Heart left ventricle (tissue), 13 donors: ENCODE data around the gene PIK3CA.

Experiments
- POLR2A ChIP-seq, 2 donors: fragments of 450-650 bp; IDR thresholded peaks; one replicate each; pipeline ENCODE4 v1.6.1; 2017; ENCODE audit warnings: antibody characterized with exemption in 2 of 2, mild to moderate bottlenecking in 2 of 2, moderate library complexity in 2 of 2
- TF ChIP-seq, protein P1 (sequence below), 12 donors: fragments of 200-600 bp; sonication (generic) in 4 of 12; IDR thresholded peaks; one replicate each; pipeline versions ENCODE4 v1.5.0 to v1.8.0; 2018 to 2022; ENCODE audit warnings: antibody characterized with exemption in 12 of 12, mild to moderate bottlenecking in 5 of 12
- donor health status: ischemic (EF 13 %, LVEDD 7.1; RV severe dilation, severe dysfunction).
- donor health status: DM: no; HTN: yes; CAD: no.
- donor health status: DM: no; HTN: no; CAD: no.
- donor health status: ischemic (EF 25% LVEDD 6.9; RV normal size, moderate dysfunction).
- donor health status: ischemic (EF 25% LVEDD 5.7; RV mildly dilated, moderate dysfunction).
- donor health status: ischemic (EF 35%, LVEDD 5.7; RV mildly dilated, moderate dysfunction).
- donor health status: nonischemic (EF 11% LVEDD 7.7; RV severe dilation, severe dysfunction).
- donor health status: DM: yes; HTN: yes; CAD: no.
- donor health status: PGD.
- donor health status: ischemic (EF 29% LVEDD 5.4; RV normal size, mild dysfunction).
- donor health status: nonischemic (EF 23%, LVEDD 6.1; RV moderate dilation, normal function).

DNA sequence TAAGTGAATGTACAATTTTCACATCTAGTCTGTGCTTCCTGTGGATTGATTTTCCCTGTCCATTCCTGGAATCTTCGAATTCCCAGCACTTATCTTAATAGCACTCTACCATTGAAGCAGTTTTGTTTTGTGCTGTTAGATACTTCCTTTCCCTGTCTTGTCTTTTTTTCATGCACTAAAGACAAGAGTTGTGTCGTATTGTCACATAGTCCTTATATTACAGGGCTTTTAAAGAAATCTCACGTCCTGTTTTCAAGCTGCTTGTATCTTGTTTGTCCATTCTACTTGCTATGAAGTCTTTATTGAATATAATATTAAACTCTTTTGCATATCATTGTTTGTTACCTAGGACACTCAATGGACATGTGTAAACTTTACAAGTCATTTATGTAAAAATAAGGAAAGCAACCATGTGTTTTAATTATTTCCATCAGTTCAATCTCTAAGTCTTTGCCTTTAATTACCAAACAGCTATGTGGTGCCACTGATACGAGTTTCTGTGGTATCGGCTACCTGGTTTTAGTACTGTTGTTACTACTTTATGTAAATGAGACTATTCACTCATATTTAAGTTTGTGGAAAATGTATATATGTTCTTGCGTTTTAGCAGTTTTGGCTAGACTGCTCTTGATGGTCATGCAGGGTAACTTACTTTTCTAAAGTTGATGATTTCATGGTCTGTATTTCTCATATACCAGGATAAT is 10.3 kb downstream of the PIK3CA start:
- TF ChIP-seq POLR2A (IDR thresholded peaks at IDR 0.05) = no peak
- TF ChIP-seq, protein P1, sequence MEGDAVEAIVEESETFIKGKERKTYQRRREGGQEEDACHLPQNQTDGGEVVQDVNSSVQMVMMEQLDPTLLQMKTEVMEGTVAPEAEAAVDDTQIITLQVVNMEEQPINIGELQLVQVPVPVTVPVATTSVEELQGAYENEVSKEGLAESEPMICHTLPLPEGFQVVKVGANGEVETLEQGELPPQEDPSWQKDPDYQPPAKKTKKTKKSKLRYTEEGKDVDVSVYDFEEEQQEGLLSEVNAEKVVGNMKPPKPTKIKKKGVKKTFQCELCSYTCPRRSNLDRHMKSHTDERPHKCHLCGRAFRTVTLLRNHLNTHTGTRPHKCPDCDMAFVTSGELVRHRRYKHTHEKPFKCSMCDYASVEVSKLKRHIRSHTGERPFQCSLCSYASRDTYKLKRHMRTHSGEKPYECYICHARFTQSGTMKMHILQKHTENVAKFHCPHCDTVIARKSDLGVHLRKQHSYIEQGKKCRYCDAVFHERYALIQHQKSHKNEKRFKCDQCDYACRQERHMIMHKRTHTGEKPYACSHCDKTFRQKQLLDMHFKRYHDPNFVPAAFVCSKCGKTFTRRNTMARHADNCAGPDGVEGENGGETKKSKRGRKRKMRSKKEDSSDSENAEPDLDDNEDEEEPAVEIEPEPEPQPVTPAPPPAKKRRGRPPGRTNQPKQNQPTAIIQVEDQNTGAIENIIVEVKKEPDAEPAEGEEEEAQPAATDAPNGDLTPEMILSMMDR (IDR thresholded peaks at IDR 0.05) = no peak
